HG02571 (cell line): ENCODE data around the gene ITGB1.

Experiments used
- ATAC-seq: cut with Tn5 transposase; IDR thresholded peaks from one replicate; pipeline ENCODE4 v1.9.1; 2021; ENCODE audit warnings: mild to moderate bottlenecking, moderate library complexity; ENCODE audit not compliant: unreplicated experiment

ITGB1 gene

GRCh38 chr10:32893434-32893833 lies 64.6 kb downstream of the ITGB1 start:
- no peak for ATAC-seq

GRCh38 chr10:32891261-32891660 lies 66.8 kb downstream of the ITGB1 start:
- ATAC-seq: no peak

- no peak for ATAC-seq
Measured at GRCh38 chr10:32890444-32890843, 67.6 kb downstream of the ITGB1 start.

- ATAC-seq: no peak
Measured at GRCh38 chr10:32889631-32890212, 68.3 kb downstream of the ITGB1 start.

- no peak for ATAC-seq
Measured at GRCh38 chr10:32888161-32888927, 69.7 kb downstream of the ITGB1 start.

GRCh38 chr10:32887481-32887880 lies 70.5 kb downstream of the ITGB1 start:
- ATAC-seq: no peak

- ATAC-seq: no peak
Measured at GRCh38 chr10:32882076-32882475, 76.0 kb downstream of the ITGB1 start.

GRCh38 chr10:32878646-32879045 lies 79.4 kb downstream of the ITGB1 start:
- no peak for ATAC-seq

- no peak for ATAC-seq
Measured at GRCh38 chr10:32877915-32878314, 80.1 kb downstream of the ITGB1 start.

GRCh38 chr10:32865170-32865569 lies 92.9 kb downstream of the ITGB1 start:
- ATAC-seq: no peak

GRCh38 chr10:32854435-32854834 lies 103.6 kb downstream of the ITGB1 start:
- ATAC-seq: no peak

- no peak for ATAC-seq
Measured at GRCh38 chr10:32851301-32851700, 106.7 kb downstream of the ITGB1 start.
